Lung microvascular endothelial cell (primary cell): ENCODE measurements around the gene SLC12A7. TPM values are rescaled to one million over a fixed set of nuclear protein-coding genes. Genes with fewer than 3 reads are reported as not detected.
"Not testable (repeated sequence)": the region's sequence is repeated elsewhere in the genome, so short reads cannot be mapped to it uniquely, and the experiment has no call there.

ENCODE experiments used
- DNase-seq, 2 donors: peaks; one replicate each; pipeline versions ENCODE4 v3.0.0 to v3.0.0-alpha.2; 2010; ENCODE audit warnings: low read depth in 2 of 2
- total RNA-seq: library from RNA; depleted of rRNA; stranded (reverse); fragments of >200 nt; gene quantifications from 2 replicates; pipeline ENCODE4 v1.2.1, GENCODE V29; 2014

SLC12A7 gene
- total RNA-seq, 1 donor from 2014 or later = 32.5 TPM

DNA sequence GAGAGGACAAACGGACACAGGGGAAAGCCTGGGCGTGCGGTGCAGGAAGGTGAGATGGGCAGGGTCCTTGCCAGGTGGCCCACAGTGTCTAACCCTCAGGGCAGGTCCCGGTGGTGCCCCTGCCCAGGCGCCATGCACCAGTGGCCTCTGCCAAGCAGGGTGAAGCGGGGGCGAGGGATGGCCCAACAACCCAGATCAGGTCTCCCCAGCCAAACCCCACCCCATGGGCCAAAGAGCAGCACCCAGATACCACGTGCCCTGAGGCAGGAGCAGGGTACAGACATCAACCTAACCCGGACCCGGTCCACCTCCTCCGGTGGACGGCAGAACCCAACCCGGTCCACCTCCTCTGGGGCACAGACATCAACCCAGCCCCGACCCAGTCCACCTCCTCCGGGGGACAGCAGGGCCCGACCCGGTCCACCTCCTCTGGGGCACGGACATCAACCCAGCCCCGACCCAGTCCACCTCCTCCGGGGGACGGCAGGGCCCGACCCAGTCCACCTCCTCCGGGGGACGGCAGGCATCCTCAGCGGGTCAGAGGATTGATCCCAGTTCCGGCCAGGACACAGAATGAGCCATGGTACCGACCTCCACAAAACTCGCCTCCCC, 12.8 kb downstream of the SLC12A7 start:
- DNase-seq = no peak

DNA sequence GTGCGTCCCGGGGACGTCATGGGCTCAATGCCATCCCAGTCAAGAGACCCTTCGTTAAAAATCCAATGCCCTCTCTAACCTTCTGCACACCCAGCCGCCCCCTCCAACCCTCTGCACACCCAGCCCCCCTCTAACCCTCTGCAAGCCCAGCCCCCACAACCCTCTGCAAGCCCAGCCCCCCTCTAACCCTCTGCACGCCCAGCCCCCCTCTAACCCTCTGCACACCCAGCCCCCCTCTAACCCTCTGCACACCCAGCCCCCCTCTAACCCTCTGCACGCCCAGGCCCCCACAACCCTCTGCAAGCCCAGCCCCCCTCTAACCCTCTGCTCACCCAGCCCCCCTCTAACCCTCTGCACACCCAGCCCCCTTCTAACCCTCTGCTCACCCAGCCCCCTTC, 13.9 kb downstream of the SLC12A7 start:
- peak in 1 of 2 donors; percentile 21 for DNase-seq

DNA sequence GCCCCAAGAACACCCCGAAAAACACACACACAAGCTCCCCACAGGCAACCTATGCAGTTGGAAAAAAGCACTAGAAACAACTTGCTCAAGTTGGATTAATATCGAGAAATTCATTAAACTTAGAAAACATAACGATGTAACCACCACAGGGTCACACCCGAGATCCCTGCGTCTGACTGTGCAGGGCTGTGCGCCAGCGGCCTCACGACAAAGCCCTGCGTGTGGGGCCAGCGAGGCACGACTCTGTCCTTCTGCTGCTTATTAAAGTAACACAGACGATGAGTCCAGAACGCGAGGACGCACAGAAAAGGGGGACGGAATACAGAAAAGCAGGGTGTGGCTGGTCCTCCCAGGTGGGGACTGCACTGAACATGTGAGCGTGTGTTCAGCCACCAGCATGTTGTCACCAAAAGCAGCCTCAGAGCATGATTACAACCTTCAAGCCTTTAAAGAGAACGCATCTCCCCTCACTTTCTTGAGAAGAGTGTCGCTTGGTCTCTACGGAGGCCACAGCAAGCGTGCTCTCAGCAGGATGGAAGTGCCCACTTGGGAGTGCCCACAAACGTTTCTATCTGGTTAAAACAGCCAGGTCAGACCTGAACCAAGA, 14.4 kb downstream of the SLC12A7 start:
- DNase-seq = no peak

DNA sequence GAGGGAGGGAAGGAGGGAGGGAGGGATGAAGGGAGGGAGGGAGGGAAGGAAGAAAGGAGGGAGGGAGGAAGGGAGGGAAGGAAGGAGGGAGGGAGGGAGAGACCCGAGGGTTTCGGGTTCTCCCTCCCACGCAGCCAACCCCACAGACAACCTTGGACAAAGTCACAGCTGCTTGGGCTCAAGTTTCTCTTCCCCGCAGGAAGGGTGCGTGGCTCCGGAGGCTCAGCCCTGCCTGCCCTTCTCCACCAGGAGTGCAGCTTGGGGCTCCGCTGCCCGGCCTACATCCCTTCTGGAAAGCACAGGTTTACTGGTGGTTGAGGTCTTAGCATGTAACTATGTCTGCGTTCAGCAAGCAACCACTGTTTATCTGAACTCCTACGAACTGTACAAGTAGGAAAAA, 15.0 kb downstream of the SLC12A7 start:
- DNase-seq = no peak

DNA sequence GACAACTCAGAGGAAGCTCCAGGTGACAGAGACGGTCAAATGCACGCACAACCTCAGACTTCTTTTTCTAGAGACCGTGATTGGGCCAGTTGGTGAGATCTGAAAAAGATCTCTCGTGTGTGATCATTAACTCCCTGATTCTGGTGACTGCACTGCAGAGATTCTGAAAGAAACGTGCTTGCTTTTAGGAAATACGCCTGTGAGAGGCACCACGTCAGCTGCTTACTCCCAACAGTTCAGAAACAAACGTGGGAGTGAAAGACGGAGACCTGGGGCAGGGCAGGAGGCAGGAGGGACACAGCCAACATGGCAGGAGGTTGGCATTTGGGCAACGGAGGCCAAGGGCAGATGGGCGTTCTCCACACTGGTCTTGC, 15.9 kb downstream of the SLC12A7 start:
- DNase-seq = no peak

DNA sequence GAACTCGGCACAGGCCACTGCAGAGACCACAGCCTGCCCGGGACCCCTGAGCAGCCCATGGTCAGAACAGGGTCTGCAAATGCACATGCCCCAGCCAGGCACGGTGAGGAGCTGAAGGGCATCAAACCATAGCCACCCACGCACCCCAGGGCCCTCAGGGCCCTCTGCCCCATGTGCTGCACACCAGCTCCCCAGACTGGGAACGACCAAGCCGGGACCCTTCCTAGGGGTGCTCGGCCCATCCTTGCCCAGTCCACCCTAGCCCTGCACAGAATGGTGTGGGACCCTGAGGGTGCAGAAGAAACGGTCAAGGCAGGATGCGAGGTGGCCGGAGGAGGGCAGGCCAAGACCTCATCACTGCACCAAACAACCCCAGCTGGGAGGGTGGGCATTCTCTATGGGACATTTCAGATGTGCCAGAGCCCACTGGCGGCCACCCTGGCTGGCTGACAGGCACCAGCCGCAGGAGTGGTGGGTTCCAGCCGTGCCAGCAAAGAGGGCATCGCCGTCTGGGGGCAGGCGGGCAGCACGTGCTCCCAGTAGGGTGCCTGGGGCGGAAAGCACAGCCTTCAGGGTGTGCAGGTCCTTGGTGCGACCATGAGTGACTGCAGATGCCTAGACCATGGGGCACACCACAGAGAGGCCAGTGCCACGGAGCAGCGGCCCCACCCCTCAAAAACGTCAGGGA, 16.4 kb downstream of the SLC12A7 start:
- no peak for DNase-seq

DNA sequence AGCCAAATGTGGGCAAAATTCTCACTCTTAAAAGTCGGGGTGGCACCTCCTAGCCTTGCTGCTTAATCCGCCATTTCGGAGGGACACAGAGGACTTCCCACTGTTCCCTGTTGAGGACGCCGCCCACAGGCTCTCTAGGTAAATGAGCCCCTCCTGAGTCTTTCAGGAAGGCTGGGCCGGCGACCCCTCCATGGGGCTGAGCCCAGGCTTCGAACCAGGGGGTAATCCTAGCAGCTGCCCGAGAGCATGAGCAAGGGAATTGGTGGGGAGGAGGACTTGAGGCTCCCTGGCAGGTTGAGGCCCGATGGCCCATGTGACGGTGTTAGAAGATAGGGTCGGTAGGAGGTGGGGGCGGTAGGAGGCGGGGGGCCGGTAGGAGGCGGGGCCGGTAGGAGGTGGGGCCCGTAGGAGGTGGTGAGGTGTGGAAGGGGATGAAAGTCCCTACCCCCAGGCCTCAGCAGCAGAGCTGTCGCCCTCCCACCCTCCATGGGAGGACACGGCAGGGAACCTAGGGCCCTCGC, 17.1 kb downstream of the SLC12A7 start:
- no peak for DNase-seq

DNA sequence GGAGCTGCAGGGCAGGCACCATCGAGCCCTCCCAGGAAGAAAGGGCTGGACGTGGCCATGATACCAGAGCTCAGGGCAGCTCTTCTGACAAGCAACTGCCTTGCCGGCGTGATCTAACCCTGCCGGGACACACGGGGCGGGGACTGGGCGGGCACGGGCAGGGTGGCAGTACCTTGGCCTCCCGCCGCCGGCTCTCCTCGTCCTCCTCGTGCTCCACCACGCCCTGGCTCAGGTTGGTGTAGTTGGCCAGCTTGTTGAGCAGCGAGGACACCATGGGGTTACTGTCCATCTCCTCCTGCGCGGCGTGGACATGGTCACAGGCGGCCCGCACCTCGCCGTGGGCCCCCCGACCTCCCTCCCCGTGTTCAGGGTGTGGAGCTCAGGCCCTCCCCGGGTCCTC, 18.5 kb downstream of the SLC12A7 start:
- no peak for DNase-seq

DNA sequence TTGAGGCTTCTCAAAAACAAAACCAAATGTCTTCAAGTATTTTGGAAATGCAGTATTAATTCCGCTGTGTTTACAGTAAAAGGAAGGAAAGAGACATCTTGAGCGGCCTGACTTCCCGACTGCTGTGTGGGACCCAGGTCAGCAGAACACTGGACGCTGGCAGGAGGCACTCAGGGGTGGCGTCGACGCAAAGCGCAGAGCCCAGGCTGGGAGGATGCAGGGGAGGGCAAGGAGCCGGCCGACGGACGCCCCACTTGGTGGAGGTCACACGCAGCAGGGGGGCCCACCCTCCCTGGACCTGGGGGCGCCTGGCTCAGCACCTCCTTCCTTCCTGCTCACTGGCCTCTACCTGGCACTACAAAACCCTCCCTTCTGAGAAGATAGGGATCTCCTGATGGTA, 19.7 kb downstream of the SLC12A7 start:
- no peak for DNase-seq

DNA sequence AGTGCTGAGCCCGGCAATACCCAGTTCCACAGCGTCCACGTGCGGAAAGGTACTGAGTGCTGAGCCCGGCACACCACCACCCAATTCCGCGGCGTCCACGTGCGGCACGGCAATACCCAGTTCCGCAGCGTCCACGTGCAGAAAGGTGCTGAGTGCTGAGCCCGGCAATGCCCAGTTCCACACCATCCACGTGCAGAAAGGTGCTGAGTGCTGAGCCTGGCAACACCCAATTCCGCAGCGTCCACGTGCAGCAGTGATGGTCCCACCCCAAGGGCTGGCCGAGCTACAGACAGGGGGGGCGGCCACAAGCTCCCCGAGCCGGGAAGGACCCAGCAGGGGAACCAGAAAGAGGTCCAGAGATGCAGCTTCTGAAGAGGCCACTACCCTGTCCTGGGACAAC, 20.2 kb downstream of the SLC12A7 start:
- DNase-seq = no peak

DNA sequence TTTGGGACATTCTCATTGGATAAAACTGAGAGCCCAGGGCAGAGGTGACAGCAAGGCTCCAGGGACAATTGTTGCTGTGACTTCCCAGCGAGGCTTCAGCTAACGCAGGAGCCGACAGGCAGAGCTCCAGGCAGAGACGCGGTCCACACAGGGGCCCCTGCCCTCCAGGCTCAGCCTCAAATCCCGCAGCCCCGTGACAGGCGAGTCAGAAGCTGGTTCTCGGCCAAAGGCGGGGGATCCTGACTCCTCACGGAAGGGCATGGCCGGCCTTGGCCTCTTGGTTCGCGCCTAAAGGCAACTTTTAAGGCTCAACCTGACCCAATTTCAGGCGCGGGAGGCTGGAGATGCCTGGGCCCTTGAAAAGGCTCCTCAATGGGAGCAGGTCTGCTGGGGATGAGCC, 21.3 kb downstream of the SLC12A7 start:
- peak in 1 of 2 donors; percentile 28 for DNase-seq

DNA sequence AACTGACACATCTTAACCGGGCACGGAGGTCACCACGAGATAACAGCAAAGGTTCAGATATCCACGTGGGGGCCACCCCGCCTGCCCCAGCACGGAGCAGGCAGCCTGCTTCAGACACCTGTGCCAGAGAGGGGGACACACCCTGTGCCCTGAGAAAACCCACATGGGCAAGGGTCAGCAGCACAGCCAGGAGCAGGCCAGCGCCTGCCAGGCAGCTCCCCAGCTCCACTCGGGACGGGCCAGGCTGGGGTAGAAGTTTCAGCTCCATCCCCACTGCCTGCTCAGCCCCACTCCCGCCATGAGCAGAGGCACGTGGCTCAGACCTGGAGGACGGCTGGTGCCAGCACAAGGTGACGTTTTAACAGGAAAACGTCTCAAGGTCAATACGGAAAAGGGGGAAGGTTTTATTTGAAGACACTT, 22.2 kb downstream of the SLC12A7 start:
- DNase-seq = peak in 1 of 2 donors; percentile 29

DNA sequence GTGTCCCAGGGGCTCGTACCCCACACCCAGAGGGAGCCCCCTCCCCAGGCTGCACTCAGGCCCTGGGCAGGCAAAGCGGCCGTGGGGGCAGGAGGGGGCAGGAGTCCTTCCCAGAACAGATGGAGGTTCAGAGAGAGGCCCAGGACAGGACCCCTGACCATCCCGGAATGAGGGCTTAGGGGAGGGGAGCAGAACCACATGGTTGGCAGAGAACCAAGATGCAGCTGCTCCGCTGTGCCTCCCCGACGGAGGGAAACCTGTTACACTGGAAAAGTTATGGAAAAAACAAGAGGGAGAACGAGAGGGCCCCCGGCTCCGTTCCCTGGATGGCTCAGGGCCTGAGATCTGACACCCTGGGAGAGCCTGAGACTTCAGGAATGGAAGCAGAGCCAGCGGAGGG, 22.7 kb downstream of the SLC12A7 start:
- no peak for DNase-seq

DNA sequence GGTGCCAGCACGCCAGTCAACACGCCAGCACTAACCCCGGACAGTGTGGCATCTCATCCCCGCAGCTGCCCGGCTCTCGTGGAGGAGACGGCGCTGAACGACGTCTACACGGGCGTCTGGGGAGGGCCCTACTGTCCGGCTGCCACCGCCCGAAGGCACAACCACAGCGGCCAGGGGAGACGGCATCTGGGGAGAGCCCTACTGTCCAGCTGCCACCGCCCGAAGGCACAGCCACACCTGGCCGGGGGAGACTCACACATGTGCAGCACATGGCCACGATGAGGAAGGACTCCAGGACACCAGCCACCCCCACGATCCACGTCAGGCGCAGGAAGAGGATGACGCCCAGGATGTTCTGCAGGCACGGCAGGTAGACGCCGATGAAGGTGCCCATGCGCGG, 23.1 kb downstream of the SLC12A7 start:
- no peak for DNase-seq

DNA sequence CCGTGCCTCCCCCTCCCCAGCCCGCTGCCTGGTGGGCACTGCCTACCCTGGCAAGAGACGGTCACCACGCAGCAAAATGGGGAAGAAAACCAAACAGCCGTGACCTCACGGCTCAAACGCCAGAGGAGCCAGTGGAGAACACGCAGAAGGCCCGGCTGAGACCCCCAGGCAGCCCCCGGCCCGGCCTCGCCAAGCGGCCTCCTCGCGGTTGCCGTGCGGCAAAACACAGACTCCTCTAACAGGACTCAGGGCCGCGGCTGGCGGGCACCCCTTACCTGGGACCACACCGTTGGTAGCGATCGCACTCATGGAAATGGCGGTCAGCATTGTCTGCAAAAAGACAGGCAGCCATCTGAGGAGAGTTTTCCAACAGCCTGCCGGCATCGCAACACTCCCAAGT, 23.8 kb downstream of the SLC12A7 start:
- DNase-seq = no peak

DNA sequence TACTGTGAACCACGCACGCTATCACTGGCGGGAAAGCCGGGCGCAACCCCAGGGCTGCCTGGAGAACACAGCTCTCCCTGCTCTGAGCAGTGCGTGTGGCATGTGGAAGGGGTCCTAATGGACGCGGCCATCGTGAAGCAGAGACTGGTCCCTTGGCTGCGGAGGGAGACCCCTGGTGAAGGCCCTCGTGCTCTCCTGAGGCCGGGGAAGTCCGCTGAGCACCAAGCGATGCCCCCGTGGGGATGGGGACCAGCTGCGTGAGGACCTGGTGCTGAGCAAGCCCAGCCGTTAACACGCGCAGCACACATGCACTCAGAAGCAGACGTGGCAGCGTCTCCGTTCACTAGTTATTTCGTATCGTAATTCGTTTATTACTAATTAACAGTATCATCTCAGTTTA, 24.4 kb downstream of the SLC12A7 start:
- no peak for DNase-seq

DNA sequence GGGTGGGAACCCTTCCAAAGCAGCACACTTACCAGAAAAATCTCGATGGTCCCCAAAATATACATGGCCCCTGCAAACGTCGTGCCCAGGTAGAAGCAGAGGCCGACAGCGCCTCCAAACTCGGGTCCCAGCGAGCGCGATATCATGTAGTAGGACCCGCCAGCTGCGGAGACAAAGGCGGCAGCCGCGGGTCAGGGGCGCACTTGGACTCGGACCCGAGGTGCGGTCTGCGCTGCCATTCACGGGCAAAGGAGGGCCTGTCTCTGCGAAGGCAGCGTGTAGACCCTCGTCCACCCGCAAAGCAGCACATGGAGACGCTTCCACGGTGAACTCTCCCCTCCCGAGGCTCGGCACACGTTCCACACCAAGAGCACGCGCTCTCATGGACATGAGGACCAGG, 25.0 kb downstream of the SLC12A7 start:
- no peak for DNase-seq

DNA sequence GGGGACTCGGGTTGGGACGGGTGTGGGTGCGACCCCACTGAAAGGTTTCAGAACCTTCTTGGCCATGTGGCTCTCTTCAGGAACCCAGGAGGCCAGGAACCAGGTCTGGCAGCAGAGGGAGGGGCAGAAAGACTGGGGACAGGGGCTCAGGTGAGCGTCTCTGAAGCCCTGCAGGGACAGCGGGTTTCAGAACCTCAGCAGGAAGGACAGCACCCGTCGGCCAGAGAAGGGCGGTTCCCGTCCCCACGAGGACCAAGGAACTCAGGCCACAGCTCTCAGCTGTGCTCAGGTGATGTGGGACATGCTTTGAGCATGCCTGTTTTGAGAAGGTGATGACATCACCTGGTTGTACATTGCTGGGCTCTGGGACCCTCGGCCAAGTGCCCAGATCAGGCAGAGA, 25.7 kb downstream of the SLC12A7 start:
- DNase-seq = no peak

DNA sequence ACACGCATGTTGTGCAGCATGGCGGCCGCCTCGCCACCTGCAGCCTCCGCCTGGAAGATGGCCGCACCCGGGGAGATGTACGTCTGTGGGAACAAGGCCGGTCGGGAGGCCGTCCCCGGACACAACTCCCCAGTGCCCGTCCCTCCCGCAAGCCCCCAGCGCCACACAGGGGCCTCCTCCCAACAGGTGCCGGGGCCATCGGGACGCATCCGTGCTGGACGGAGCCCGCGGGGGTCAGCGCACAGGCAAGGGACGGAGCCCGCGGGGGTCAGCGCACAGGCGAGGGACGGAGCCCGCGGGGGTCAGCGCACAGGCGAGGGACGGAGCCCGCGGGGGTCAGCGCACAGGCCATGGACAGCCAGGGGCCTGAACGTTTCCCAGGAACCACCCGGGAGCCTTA, 26.5 kb downstream of the SLC12A7 start:
- no peak for DNase-seq

DNA sequence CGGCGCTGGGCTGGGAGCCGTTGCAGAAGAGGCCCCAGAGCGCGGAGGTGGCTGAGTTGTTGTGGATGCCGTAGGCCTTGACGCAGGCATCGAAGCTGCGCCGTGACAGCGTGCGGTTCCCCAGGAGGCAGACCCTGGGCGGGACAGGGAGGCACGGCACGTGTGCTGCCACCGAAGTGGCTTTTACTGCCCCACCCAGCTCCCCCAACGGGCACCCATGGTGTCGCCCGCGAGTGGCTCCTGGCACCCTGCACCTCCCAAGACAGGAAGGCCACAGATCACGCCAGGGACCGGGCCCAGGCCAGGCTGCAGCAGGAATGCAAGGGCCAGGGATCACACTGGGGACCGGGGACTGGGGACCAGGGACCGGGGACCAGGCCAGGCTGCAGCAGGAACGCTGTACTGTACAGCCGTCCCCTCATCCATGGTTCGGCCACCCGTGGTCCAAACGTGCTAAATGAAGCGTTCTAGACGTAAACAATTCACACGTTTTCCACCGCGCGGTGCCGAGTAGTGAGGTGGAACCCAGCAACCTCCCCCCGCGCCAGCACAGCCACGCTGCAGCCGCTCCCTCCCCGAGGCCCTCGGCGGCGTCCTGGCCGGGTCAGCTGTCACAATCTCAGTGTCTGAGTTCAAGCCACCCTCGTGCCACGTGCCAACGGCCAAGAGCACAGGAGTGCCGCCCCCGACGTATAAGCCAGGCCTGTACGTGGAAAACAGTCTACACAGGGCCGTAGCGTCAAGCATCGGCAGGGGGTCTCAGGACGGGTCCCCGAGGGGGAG, 27.8 kb downstream of the SLC12A7 start:
- no peak for DNase-seq

DNA sequence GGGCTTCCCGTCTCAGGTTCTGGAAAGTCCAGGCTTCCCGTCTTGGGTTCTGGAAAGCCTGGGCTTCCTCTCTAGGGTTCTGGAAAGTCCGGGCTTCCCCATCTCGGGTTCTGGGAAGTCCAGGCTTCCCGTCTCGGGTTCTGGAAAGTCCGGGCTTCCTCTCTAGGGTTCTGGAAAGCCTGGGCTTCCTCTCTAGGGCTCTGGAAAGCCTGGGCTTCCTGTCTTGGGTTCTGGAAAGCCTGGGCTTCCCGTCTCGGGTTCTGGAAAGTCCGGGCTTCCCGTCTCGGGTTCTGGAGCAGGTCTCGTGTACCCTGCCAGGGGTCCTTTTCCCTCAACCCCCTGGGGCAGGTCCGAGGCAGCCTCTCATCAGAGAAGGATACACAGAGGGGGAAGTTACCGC, 28.8 kb downstream of the SLC12A7 start:
- DNase-seq = not testable (repeated sequence)

DNA sequence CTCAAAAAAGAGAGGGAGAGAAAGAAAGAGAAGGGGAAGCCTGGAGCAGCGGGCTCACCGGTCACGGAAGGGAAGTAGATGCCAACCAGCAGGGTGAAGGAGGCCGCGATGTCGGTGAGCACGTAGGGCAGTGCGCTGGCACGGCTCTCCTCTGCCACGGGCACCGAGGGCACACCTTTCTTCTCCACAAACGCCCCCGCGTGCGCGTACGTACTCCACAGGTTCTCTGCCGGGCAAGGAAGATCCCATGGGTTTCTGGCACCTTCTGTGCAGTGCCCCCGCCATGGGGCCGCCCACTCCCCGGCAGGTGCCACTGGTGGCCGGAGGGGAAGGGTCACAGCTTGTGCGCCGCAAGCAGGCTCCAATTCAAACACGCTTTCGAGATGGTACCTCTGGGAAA, 30.3 kb downstream of the SLC12A7 start:
- no peak for DNase-seq
